Measurements from ENCODE around the gene BCAS3. TPM values are rescaled to one million over a fixed set of nuclear protein-coding genes. Genes with fewer than 3 reads are reported as not detected.
"Not testable (repeated sequence)": the region's sequence is repeated elsewhere in the genome, so short reads cannot be mapped to it uniquely, and the experiment has no call there.

The BCAS3 gene
- total RNA-seq, 1 experiment from 2014 or later = 14.4 TPM

- no peak overlapping the region for H3K4me3 ChIP-seq (ENCODE audit: low read depth, low read length, poor library complexity, severe bottlenecking)
- H3K9me3 ChIP-seq (ENCODE audit: low read depth, low read length, poor library complexity, severe bottlenecking) = no peaks in the 10 kb centered on the region
- intact Hi-C loops (cut with micrococcal nuclease; ENCODE audit: unreplicated experiment) = loop anchor here (10.0 kb wide), 1 partner anchor 419 kb away; no protein-coding TSS in a partner anchor
- BruUV-seq (replicated peaks) = no TSS peak
- no peaks in the 10 kb centered on the region for H3K27me3 ChIP-seq (replicated peaks; ENCODE audit: insufficient read depth, low read depth, low read length, poor library complexity)
- H3K36me3 ChIP-seq (ENCODE audit: insufficient read depth, low read length, poor library complexity, severe bottlenecking) = no peaks in the 10 kb centered on the region
- ChIA-PET POLR2A (ENCODE audit: low non-redundant PET) (no interaction called here), CTCF (no interaction called here)
- H3K27ac ChIP-seq (ENCODE audit: low read depth, low read length, poor library complexity, severe bottlenecking) = no peak overlapping the region
- TF ChIP-seq EZH2 (IDR thresholded peaks at IDR 0.05; ENCODE audit: borderline replicate concordance, low read depth, low read length, poor library complexity, severe bottlenecking) = no peak
- TF ChIP-seq, protein P1, sequence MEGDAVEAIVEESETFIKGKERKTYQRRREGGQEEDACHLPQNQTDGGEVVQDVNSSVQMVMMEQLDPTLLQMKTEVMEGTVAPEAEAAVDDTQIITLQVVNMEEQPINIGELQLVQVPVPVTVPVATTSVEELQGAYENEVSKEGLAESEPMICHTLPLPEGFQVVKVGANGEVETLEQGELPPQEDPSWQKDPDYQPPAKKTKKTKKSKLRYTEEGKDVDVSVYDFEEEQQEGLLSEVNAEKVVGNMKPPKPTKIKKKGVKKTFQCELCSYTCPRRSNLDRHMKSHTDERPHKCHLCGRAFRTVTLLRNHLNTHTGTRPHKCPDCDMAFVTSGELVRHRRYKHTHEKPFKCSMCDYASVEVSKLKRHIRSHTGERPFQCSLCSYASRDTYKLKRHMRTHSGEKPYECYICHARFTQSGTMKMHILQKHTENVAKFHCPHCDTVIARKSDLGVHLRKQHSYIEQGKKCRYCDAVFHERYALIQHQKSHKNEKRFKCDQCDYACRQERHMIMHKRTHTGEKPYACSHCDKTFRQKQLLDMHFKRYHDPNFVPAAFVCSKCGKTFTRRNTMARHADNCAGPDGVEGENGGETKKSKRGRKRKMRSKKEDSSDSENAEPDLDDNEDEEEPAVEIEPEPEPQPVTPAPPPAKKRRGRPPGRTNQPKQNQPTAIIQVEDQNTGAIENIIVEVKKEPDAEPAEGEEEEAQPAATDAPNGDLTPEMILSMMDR (conservative IDR thresholded peaks at IDR 0.05; ENCODE audit: low read depth, low read length) = no peak
- DNase-seq (ENCODE audit: low spot score) = no peak
- peaks cover 15% of the 10 kb centered on the region for H3K4me1 ChIP-seq (ENCODE audit: insufficient read depth, low read length, poor library complexity, severe bottlenecking)
Observed at GRCh38 chr17:61144137-61144536, 466.5 kb downstream of the BCAS3 start.

GRCh38 chr17:61144617-61145564, 467.2 kb downstream of the BCAS3 start:
- Histone ChIP-seq H3K27ac (ENCODE audit: low read depth, low read length, poor library complexity, severe bottlenecking) (no peak overlapping the region), H3K36me3 (ENCODE audit: insufficient read depth, low read length, poor library complexity, severe bottlenecking) (no peaks in the 10 kb centered on the region), H3K4me1 (ENCODE audit: insufficient read depth, low read length, poor library complexity, severe bottlenecking) (peaks cover 15% of the 10 kb centered on the region), H3K27me3 (replicated peaks; ENCODE audit: insufficient read depth, low read depth, low read length, poor library complexity) (no peaks in the 10 kb centered on the region), H3K4me3 (ENCODE audit: low read depth, low read length, poor library complexity, severe bottlenecking) (no peak overlapping the region), H3K9me3 (ENCODE audit: low read depth, low read length, poor library complexity, severe bottlenecking) (no peaks in the 10 kb centered on the region)
- no TSS peak for BruUV-seq (replicated peaks)
- CTCF ChIA-PET = no interaction called here
- POLR2A ChIA-PET (ENCODE audit: low non-redundant PET) = no interaction called here
- TF ChIP-seq EZH2 (IDR thresholded peaks at IDR 0.05; ENCODE audit: borderline replicate concordance, low read depth, low read length, poor library complexity, severe bottlenecking) = no peak
- TF ChIP-seq, protein P1 (conservative IDR thresholded peaks at IDR 0.05; ENCODE audit: low read depth, low read length) = no peak
- peak; percentile 5 for DNase-seq (ENCODE audit: low spot score)
- intact Hi-C loops (cut with micrococcal nuclease; ENCODE audit: unreplicated experiment) = loop anchor here (10.0 kb wide), 1 partner anchor 420 kb away; no protein-coding TSS in a partner anchor

DNA sequence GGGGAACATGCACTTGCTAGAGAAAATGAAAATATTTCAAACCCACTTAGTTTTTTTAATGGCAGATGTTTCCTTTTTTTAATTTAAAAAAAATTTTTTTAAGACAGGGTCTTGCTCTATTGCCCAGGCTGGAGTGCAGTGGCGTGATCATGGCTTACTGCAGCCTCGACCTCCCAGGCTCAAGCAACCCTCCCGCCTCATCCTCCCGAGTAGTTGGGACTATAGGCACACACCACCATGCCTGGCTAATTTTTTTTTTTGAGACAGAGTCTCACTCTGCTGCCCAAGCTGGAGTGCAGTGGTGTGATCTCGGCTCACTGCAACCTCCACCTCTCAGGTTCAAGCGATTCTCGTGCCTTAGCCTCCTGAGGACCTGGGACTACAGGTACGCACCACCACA, 469.2 kb downstream of the BCAS3 start:
- H3K27me3 ChIP-seq (replicated peaks; ENCODE audit: insufficient read depth, low read depth, low read length, poor library complexity); H3K36me3 ChIP-seq (ENCODE audit: insufficient read depth, low read length, poor library complexity, severe bottlenecking); H3K27ac ChIP-seq (ENCODE audit: low read depth, low read length, poor library complexity, severe bottlenecking); CTCF ChIA-PET; H3K4me3 ChIP-seq (ENCODE audit: low read depth, low read length, poor library complexity, severe bottlenecking); DNase-seq (ENCODE audit: low spot score); BruUV-seq (replicated peaks); H3K9me3 ChIP-seq (ENCODE audit: low read depth, low read length, poor library complexity, severe bottlenecking); POLR2A ChIA-PET (ENCODE audit: low non-redundant PET): not testable (repeated sequence)
- intact Hi-C loops (cut with micrococcal nuclease; ENCODE audit: unreplicated experiment) = loop anchor here (10.0 kb wide), 1 partner anchor 422 kb away; no protein-coding TSS in a partner anchor
- peaks cover 15% of the 10 kb centered on the region for H3K4me1 ChIP-seq (ENCODE audit: insufficient read depth, low read length, poor library complexity, severe bottlenecking)

All from A673 (cell line).